Coronary artery (tissue), 2 donors: ENCODE measurements around the gene CEP112.
"Not testable (repeated sequence)": the region's sequence is repeated elsewhere in the genome, so short reads cannot be mapped to it uniquely, and the experiment has no call there.

Experiments
- DNase-seq: peaks from one replicate; pipeline ENCODE4 v3.0.0-alpha.2; 2017; ENCODE audit warnings: low spot score
- H3K27ac ChIP-seq, 2 donors: fragments of 200-600 bp; sonication (generic); one replicate each; pipeline ENCODE4 v1.5.1; 2016 to 2019
- H3K4me3 ChIP-seq: fragments of 200-600 bp; sonication (generic); 2 replicates; pipeline ENCODE4 v1.5.1; 2016; ENCODE audit warnings: mild to moderate bottlenecking, moderate library complexity
- TF ChIP-seq, protein P1 (sequence below): fragments of 200-600 bp; sonication (generic); IDR thresholded peaks from one replicate; pipeline ENCODE4 v1.5.1; 2019; ENCODE audit warnings: antibody characterized with exemption

The CEP112 gene

GRCh38 chr17:65820306-65820705, 371.6 kb downstream of the CEP112 start:
- TF ChIP-seq, protein P1, sequence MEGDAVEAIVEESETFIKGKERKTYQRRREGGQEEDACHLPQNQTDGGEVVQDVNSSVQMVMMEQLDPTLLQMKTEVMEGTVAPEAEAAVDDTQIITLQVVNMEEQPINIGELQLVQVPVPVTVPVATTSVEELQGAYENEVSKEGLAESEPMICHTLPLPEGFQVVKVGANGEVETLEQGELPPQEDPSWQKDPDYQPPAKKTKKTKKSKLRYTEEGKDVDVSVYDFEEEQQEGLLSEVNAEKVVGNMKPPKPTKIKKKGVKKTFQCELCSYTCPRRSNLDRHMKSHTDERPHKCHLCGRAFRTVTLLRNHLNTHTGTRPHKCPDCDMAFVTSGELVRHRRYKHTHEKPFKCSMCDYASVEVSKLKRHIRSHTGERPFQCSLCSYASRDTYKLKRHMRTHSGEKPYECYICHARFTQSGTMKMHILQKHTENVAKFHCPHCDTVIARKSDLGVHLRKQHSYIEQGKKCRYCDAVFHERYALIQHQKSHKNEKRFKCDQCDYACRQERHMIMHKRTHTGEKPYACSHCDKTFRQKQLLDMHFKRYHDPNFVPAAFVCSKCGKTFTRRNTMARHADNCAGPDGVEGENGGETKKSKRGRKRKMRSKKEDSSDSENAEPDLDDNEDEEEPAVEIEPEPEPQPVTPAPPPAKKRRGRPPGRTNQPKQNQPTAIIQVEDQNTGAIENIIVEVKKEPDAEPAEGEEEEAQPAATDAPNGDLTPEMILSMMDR = no peak
- H3K27ac ChIP-seq = no peak overlapping the region
- DNase-seq = no peak
- H3K4me3 ChIP-seq = no peak overlapping the region

GRCh38 chr17:65819810-65820209, 372.1 kb downstream of the CEP112 start:
- H3K27ac ChIP-seq = no peak overlapping the region
- TF ChIP-seq, protein P1 = no peak
- no peak for DNase-seq
- H3K4me3 ChIP-seq = no peak overlapping the region

GRCh38 chr17:65817951-65818350, 374.0 kb downstream of the CEP112 start:
- no peak for DNase-seq
- no peak overlapping the region for H3K4me3 ChIP-seq
- TF ChIP-seq, protein P1 = no peak
- no peak overlapping the region for H3K27ac ChIP-seq

GRCh38 chr17:65814418-65814817, 377.5 kb downstream of the CEP112 start:
- TF ChIP-seq, protein P1 = no peak
- H3K27ac ChIP-seq = no peak overlapping the region
- DNase-seq = no peak

DNA sequence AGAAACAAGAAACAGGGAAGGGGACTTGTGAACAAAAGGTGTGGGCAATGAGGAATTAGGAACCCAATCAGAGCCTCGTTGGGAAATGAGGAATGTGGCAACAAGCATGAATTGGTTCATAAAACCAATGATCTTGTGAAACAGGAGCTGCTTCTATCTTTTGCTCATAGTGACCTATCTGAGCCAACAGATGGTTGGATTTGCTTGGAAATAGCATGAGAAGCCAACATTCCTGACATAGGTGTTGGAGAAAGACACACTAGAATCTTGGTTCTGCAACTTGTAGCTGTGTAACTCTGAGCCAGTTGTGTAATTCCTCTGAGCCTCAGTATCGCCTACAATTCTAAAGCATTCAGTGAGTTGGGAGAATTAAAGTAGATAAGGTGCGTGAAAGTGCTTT, 378.6 kb downstream of the CEP112 start:
- TF ChIP-seq, protein P1 = no peak
- no peak overlapping the region for H3K27ac ChIP-seq
- DNase-seq = no peak
- no peak overlapping the region for H3K4me3 ChIP-seq

More at GRCh38 chr17:65814418-65814817, 377.5 kb downstream of the CEP112 start:
- H3K4me3 ChIP-seq = no peak overlapping the region

DNA sequence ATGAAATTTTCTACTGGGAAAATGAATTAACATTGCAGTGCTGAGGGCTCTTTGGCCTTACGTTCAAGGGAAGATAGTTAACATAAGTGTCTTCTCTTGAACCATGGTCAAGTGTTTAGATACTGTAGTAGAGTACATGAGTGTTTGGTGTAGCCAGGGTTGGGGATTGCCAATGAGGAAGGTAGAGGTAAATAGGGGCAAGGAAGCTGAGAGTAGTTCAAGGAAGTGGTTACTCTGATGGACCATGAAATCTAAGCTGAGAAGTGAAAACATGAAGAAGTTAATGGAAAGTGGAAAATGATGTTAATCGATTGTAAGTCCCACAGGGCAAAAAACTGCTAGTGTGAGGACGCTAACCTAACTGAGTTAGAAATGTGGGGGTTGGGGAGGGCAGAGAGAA, 380.9 kb downstream of the CEP112 start:
- no peak for DNase-seq
- no peak overlapping the region for H3K4me3 ChIP-seq
- TF ChIP-seq, protein P1 = no peak
- H3K27ac ChIP-seq = no peak overlapping the region

DNA sequence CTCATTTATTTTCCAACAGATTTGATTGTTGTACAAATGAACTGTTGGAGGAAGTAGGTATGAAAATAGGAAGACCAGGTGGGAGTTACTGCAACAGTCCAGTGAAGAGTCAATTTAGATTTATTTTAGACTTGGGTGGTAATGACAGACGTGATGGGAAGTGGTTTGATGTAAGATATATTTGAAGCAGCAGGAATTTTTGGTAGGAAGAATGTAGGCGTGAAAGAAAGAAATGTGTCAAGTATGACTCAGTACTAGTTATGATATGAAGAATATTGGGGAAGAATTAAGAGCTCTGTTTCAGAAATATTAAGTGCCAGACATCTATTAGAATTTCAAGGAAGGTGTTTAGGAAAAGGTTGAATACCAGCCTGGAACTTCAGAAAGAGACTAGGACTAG, 382.6 kb downstream of the CEP112 start:
- Histone ChIP-seq H3K27ac (no peak overlapping the region), H3K4me3 (no peak overlapping the region)
- TF ChIP-seq, protein P1 = no peak
- no peak for DNase-seq

GRCh38 chr17:65808566-65808965, 383.4 kb downstream of the CEP112 start:
- H3K4me3 ChIP-seq, DNase-seq, H3K27ac ChIP-seq: not testable (repeated sequence)
